GM21447 (cell line): ENCODE results near the gene FRS2.

Source experiments
- ATAC-seq: cut with Tn5 transposase; IDR thresholded peaks from one replicate; pipeline ENCODE4 v1.9.1; 2021; ENCODE audit not compliant: unreplicated experiment

Gene FRS2

DNA sequence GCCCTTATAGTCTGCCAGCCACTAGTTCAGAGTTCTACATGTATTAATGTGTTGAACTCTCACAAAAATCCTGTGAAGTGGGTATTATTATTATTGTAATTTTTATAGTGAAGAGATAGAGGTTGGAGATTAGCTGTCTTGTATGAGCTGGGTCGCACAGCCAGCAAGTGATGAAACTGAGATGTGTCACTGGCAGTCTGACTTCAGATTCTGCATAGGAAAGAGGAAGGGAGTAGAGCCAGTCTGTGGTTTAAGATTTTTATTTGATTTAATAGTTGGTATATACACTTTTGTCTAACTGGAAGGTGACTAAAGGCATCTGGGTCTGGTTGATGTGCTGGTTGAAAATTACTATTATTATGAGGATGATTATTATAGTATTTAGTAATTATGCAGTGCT lies 5.8 kb upstream of the FRS2 start:
- no peak for ATAC-seq

GRCh38 chr12:69466867-69467266 lies 3.3 kb upstream of the FRS2 start:
- ATAC-seq: no peak

DNA sequence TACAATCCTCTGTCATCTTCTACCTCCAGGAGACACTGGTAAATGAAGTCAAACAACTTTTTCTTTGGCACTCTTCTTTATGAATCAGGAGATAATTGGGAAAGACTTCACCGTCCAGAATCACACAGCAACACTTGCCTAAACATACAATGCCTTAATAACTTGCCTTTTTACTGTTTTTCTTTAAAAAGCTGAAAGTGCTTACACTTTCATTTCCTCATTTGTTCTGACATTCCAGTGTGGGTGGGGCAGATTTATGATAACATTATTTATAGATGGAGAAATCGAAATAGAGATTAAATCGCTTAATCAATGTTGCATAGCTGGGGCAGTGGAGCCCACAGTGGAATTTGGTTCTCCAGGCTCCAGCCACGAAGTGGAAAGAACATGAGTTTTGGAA lies 2.8 kb upstream of the FRS2 start:
- ATAC-seq: no peak

DNA sequence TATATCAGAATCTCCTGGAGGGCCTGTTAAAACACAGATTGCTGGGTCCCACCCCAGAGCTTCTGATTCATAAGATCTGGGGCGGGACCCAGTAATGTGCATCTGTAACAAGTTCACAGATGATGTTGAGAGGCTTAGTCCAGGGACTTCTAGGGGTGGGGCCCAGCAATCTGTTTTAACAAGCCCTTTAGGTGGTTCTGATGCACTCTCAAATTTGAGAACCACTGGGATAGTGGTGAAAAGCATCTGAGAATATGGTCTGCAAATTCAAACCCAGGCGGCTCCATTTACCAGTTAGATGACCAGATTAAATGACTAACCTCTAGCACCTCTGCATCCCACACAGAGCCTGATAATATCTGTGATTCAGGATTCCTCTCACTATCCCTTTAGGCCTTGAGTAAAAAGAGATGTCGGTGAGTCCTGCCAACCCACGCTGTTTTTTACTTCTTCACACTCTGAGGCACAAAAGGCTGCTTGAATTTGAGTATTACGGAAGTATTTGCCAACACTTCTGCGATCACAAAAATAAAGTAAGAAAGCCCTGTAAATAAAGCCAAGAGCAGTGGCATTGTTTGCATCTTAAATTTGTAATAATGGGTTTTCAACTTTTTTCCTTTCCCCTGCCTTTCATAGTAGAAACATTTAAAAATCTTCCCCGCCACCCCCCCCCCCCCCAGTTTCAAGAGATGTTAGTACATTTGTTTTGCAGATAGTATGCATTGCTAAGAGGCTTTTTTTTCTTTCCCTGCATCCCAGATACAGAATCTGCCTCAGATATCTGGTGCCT lies 1.8 kb upstream of the FRS2 start:
- ATAC-seq: no peak

GRCh38 chr12:69469854-69470188 lies 367 bp upstream of the FRS2 start:
- peak; percentile 22 for ATAC-seq

- no peak for ATAC-seq
Observed at GRCh38 chr12:69471076-69471430, 865 bp downstream of the FRS2 start.

- no peak for ATAC-seq
Observed at GRCh38 chr12:69471667-69472385, 1.6 kb downstream of the FRS2 start.

DNA sequence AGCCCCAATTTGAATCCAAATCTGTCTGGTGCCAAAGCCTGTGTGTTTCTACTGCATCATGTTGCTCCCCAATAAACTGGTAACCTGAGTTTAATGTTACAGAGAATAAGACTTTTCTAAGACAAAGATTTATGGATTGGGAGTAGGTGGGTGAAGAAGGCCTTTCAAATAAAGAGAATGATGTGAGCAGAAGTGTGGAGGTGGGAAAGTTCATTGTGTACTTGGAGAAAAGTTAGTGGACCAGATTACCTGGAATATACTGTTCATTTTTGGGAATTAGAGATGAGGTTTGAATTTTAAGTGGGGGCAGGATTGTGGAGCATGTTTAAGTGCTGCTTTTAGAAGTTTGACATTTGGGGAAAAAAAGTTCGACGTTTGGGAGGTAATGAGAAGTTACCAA lies 3.1 kb downstream of the FRS2 start:
- ATAC-seq: no peak

DNA sequence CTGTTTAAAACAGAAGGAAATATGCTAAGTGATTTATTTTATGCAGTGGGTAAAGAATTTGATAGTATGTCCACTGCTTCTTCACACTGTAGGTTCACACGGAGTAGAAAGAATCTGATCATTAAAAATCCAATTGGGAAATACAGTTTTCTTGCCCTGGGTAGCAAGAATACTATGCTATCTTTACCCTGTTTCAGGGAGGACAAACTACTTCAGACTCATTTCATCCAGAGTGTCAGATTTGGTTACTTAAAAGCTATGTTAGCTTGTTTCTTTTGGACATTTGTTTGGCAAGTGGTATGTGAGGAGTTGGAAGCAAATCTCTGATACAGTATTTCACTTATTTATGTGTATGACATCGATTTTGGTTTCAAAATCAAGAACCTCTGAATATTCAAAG lies 4.3 kb downstream of the FRS2 start:
- ATAC-seq: no peak

- no peak for ATAC-seq
Observed at GRCh38 chr12:69475237-69475975, 5.2 kb downstream of the FRS2 start.

GRCh38 chr12:69476276-69477017 lies 6.3 kb downstream of the FRS2 start:
- ATAC-seq: no peak

- ATAC-seq: no peak
Observed at GRCh38 chr12:69479675-69480074, 9.5 kb downstream of the FRS2 start.

GRCh38 chr12:69480698-69481097 lies 10.5 kb downstream of the FRS2 start:
- ATAC-seq: no peak

GRCh38 chr12:69481133-69481532 lies 10.9 kb downstream of the FRS2 start:
- no peak for ATAC-seq

- ATAC-seq: no peak
Observed at GRCh38 chr12:69483700-69484099, 13.5 kb downstream of the FRS2 start.

- ATAC-seq: no peak
Observed at GRCh38 chr12:69484428-69484827, 14.2 kb downstream of the FRS2 start.

DNA sequence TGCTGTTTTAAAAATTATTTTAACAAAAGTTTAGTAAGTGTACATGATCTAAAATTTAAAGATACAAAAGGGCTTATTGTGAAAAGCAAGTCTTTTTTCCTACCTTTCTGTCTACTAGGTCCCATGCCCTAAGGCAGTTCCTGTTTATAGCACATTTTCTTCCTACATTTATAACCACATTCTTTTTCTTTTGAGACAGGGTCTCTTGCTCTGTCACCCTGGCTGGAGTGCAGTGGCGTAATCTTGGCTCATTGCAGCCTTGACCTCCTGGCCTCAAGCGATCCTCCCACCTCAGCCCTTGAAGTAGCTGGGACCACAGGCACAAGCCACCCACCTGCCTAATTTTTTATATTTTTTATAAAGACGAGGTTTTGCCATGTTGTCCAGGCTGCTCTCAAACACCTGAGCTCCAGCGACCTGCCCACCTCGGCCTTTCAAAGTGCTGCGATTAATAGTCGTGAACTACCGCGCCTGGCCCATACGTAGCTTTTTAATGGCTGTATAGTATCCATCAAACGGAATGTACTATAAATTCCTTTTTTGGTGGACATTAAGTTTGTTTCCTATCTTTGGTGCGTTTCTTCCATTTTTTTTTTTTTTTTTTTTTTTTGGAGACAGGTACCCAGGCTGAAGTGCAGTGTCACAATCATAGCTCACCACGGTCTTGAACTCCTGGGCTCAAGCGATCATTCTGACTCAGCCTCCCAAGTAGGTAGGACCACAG lies 20.9 kb downstream of the FRS2 start:
- no peak for ATAC-seq

DNA sequence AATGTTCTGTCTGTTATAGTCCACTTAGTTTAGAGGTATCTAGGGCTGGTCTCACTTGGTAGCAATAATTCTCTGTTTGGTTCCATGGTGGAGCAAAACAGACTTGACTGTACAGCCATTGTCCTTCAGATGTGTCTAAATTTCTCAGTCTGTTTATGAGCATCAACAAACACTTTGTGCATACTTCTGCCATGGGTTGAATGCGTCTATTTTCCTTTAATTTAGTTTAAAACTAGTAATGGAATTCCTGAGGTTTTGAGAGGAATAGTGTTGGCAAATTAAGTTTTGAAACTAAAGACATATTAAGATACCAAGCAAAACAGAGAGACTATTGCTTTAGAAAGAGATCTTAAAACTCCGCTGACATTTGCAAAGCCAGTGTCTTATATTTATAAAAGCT lies 22.6 kb downstream of the FRS2 start:
- ATAC-seq: no peak

- ATAC-seq: no peak
Observed at GRCh38 chr12:69495071-69495470, 24.9 kb downstream of the FRS2 start.

DNA sequence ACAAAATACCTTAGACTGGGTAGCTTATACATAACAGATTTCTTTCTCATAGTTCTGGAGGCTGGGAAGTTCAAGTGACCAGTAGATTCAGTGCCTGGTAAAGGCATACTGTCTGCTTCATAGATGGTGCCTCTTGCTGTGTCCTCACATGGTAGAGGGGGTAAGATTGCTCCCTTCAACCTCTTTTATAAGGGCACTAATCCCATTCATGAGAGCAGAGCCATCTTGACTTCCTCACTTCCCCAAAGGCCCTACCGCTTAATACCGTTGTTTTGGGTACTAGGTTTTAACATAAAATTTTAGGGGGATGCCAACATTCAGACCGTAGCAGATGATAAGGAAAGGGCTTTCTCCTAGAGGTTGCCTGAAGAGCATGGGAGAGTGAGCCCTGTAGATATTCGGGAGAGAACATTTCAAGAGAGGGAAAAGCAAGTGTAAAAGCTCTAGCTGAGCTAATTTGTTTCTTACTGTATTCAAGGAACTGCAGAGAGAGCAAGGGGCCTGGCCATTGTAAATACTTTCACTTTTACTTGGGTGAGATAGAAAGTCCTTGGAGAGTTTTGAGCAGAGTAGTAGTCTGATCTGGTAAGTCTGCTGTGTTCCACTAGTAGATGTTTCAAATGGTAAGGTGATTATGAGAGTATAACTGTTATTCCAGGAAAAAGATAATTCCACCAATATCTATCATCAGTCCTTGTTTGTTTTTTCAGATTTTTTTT lies 27.3 kb downstream of the FRS2 start:
- peak; percentile 91 for ATAC-seq
